GM19023 (cell line): Measurements from ENCODE around the gene BHLHA15.
A peak's percentile ranks its signal among the peaks of the same experiment; 100 is the strongest.

Source experiments
- ATAC-seq: cut with Tn5 transposase; IDR thresholded peaks from one replicate; pipeline ENCODE4 v1.9.1; 2021; ENCODE audit warnings: mild to moderate bottlenecking, moderate library complexity; ENCODE audit not compliant: unreplicated experiment

The BHLHA15 gene

DNA sequence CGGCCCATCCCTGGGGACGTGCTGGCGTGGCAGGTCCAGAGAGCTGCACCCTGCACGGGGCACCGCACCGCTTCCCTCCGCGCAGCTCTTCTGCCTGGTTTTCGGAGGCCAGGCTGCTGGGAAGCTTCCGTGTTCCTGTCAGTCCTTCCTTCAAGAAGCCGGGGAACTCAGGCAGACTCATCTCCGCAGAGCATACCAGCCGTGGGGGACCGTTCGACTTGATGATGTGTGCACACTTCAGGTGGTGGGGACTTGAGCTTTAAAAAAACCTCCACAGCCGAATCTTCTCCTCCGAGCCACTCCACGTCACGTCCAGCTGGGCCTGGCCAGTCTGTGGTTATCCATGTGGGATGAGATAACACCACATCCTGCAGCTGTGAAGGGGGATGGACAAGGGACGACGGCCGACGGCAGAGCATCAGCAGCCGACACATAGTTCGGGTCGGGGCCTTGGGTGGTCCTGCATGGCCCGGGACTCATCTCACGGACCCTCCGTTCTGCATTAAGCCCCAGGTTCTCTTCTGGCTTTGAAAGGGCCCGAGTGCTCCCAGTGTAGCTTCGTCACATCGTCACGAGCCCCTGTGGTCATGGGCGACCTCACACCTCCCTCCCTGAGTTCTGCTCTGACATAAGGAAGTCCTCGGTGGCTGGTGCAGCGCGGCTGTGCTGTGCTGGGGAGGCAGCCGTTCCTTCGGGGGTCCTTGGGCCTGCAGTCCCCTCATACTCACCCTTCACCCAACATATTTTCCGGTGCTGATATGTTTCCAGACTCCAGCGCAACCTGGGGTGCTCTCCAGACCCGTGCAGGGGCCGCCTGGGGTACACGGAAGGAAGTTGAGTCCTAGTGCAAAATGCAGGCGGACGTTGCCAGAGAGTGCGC lies 4.5 kb upstream of the BHLHA15 start:
- no peak for ATAC-seq

GRCh38 chr7:98209166-98209920 lies 1.9 kb upstream of the BHLHA15 start:
- no peak for ATAC-seq

DNA sequence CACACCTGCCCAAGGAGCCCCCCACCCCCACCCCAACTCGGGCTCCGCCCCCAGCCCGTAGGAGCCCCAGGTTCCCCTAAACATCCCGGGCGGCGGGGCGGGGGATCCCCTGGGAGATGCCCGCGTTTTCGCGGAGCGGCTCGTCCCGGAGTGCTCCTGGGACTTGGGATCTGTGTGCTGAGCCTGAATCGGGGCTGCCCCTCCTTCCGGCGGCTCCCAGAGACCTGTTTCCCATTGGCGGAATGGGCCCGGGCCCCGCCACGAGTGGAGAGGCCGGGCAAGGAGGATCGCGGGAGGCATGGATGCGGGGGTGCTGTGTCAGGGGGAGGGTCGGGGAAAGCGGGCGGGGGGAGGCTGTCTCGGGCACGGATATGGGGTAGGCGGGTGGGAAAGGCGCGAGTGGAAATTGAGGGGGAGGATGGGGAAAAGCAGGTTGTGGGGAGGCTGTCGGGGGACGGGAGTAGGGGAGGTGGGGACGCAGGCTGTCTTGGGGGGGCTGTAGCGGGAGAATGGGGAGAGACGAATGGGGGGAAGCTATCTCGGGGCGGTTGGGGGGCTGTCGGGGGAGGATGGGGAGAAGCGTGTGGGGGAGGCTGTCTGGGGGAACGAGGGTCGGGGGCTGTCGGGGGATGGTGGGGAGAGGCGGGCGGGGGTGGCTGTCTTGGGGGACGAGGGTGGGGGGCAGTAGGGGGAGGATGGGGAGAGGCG lies 572 bp upstream of the BHLHA15 start:
- ATAC-seq = no peak

DNA sequence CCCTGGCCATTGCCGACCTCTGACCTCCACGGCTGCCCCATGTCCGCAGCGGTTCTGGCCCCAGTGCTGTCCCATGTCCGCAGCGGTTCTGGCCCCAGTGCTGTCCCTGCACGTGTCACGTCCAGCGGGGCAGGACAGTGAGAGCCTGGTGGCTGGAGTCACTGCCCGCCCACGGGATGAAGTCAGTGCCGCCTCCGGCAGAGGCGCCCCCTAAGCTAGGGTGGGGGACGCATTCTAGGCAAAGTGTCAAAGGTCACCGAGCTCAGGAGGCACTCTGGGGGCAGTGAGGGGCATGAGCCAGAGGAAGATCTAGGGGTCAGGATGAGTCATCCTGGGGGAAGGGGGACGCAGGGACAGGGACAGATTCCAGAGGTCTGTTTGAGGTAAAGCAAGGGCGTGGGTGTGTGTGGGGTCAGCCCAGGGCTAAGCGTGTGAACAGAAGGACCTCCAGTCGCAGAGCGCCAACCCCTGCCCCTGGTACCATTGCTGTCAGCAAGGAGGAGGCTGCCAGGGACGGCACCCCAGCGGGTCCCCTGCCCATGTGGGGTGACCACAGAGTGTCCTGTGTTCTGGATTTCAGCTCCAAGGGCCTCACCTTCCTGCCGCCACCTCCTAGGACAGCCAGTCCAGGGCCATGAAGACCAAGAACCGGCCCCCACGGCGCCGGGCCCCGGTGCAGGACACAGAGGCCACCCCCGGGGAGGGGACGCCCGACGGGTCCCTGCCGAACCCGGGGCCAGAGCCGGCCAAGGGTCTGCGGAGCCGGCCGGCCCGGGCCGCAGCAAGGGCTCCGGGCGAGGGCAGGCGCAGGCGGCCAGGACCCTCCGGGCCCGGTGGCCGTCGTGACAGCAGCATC lies 665 bp downstream of the BHLHA15 start:
- ATAC-seq = no peak

GRCh38 chr7:98212532-98213041 lies 1.3 kb downstream of the BHLHA15 start:
- no peak for ATAC-seq

GRCh38 chr7:98213296-98213887 lies 2.2 kb downstream of the BHLHA15 start:
- ATAC-seq = no peak

GRCh38 chr7:98213888-98214810 lies 2.9 kb downstream of the BHLHA15 start:
- ATAC-seq = no peak

DNA sequence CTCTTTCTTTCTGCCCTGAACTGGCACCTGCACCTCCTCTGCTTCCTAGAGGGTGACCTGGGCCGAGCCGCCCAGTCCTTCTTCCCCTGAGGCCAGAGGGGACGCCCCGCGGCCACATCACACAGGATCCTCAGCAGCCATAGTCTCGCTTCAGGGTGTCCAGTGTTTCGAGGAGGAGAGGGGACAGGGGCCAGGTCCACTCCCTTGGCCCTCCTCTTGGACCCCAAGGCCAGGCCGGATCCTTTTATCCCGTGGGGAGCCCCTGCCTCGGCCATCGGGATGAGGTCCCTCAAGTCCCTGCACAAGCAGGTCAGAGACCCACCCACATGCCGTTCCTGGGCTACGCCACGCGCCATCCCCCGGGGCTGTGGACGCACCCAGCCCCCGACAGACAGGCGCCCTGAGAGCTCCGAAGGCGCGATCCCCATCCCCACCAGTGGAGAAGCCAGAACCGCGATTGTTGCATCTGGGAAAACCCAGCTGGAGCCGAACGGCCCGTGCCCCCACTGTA lies 3.6 kb downstream of the BHLHA15 start:
- ATAC-seq = no peak

- ATAC-seq = no peak
Observed at GRCh38 chr7:98215561-98216495, 4.6 kb downstream of the BHLHA15 start.

GRCh38 chr7:98216941-98217622 lies 5.8 kb downstream of the BHLHA15 start:
- ATAC-seq = no peak

DNA sequence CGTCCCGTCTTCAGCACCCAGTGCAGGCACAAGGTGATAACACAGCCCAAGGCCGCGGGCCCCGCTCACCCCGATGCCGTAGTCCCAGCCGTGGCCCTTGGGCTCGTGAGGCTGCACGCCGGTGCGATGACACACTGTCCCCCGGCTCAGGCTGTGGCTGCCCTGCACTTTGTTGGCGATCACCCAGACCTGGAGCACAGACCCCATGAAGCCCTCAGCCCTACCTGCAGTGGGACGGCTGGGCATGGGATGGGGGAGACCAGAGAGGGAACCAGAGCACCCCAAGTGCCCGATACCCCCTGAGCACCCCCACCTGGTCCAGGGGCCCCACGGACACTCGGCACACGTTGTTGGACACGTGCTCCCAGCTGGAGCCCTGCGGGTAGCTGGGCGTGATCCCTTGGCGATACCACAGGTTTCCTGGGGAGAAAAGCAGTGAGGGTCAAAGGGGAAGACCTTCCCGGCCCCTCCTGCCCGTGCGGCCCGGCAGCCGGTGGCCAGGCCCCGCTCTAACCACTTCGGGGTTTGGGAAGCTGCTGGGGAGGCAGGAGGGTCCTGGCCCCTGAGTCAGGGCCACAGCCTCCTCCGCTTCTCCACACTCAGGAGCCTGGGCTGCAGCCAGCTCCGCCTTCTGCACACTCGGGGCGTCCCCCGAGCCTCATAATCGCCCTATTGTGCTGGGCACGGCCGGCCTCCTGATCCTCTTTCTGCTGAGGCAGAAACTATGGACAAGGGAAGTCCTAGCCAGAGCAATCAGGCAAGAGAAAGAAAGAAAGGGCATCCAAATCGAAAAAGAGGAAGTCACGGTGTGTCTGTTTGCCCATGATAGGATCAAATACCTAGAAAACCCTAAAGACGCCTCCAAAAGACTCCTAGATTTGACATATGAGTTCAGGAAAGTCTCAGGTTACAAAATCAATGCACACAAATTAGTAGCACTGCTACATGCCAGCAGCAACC lies 6.7 kb downstream of the BHLHA15 start:
- ATAC-seq = no peak

- ATAC-seq = peak; percentile 15
Observed at GRCh38 chr7:98219382-98219781, 8.1 kb downstream of the BHLHA15 start.

GRCh38 chr7:98221611-98222532 lies 10.6 kb downstream of the BHLHA15 start:
- ATAC-seq = no peak

- no peak for ATAC-seq
Observed at GRCh38 chr7:98222533-98223195, 11.4 kb downstream of the BHLHA15 start.
